Tibial artery (tissue), 4 donors: ENCODE data around the gene ZBTB5.

Source experiments
- DNase-seq, 2 donors: peaks; one replicate each; pipeline ENCODE4 v3.0.0-alpha.2; 2019
- H3K27ac ChIP-seq, 2 donors: fragments of 200-600 bp; sonication (generic) in 1 of 2; 1 replicate in 1 of 2; 2 replicates in 1 of 2; pipeline ENCODE4 v1.5.1; 2018 to 2019; ENCODE audit warnings: mild to moderate bottlenecking in 1 of 2
- H3K27me3 ChIP-seq, 2 donors: fragments of 200-600 bp; sonication (generic) in 1 of 2; one replicate each; pipeline versions ENCODE4 v1.5.1 to v1.6.0; 2016 to 2019
- H3K36me3 ChIP-seq, 3 donors: fragments of 200-600 bp; sonication (generic) in 2 of 3; one replicate each; pipeline ENCODE4 v1.5.1; 2016 to 2019; ENCODE audit warnings: mild to moderate bottlenecking in 2 of 3
- H3K4me1 ChIP-seq, 4 donors: fragments of 200-600 bp; sonication (generic) in 2 of 4; 1 replicate in 3 of 4; 2 replicates in 1 of 4; pipeline ENCODE4 v1.5.1; 2016 to 2019
- H3K4me3 ChIP-seq, 2 donors: fragments of 200-600 bp; sonication (generic) in 1 of 2; 1 replicate in 1 of 2; 2 replicates in 1 of 2; pipeline ENCODE4 v1.5.1; 2018 to 2019; ENCODE audit warnings: mild to moderate bottlenecking in 2 of 2
- H3K9me3 ChIP-seq, 3 donors: fragments of 200-600 bp; sonication (generic) in 1 of 3; one replicate each; pipeline ENCODE4 v1.5.1; 2016 to 2019
- intact Hi-C: fragments of 100-400 bp; cut with DNase I; formaldehyde crosslinking; loops from one replicate; pipeline ENCODE4 v1.15.0; 2023; ENCODE audit warnings: low total_unique reads
- TF ChIP-seq, protein P1 (sequence below), 2 experiments: fragments of 200-600 bp in 1 of 2; fragments of 450-650 bp in 1 of 2; IDR thresholded peaks; one replicate each; pipeline ENCODE4 v1.5.1; 2017 to 2019; ENCODE audit warnings: antibody characterized with exemption in 2 of 2, mild to moderate bottlenecking in 1 of 2, moderate library complexity in 1 of 2

Gene ZBTB5

DNA sequence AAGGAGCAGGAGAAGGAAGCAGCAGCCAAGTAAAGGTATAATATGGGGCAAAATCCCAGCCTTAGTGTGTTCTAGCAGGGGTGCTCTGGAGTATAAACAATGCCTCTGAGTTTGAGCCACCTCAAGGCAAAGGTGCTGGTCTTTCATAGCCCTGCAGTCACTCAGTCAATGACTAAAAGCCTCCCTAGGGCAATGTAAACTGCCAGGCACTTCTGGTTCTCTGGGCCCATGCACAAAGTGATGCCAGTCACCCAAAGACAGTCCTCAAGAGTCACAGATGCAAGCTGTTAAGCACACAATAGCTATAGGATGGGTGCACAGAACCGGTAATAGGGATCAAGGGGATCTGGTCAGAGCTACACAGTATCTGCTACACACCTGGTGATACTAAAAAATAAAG is 12.6 kb downstream of the ZBTB5 start:
- intact Hi-C loops: no loop called here
- Histone ChIP-seq H3K9me3 (no peaks in the 10 kb centered on the region), H3K4me3 (no peak overlapping the region), H3K27me3 (no peaks in the 10 kb centered on the region), H3K27ac (no peak overlapping the region), H3K4me1 (peaks cover 0 to 30% (median 12%) of the 10 kb centered on the region in 4 donors), H3K36me3 (peaks cover 0 to 17% (median 0%) of the 10 kb centered on the region in 3 donors)
- DNase-seq: no peak
- TF ChIP-seq, protein P1, sequence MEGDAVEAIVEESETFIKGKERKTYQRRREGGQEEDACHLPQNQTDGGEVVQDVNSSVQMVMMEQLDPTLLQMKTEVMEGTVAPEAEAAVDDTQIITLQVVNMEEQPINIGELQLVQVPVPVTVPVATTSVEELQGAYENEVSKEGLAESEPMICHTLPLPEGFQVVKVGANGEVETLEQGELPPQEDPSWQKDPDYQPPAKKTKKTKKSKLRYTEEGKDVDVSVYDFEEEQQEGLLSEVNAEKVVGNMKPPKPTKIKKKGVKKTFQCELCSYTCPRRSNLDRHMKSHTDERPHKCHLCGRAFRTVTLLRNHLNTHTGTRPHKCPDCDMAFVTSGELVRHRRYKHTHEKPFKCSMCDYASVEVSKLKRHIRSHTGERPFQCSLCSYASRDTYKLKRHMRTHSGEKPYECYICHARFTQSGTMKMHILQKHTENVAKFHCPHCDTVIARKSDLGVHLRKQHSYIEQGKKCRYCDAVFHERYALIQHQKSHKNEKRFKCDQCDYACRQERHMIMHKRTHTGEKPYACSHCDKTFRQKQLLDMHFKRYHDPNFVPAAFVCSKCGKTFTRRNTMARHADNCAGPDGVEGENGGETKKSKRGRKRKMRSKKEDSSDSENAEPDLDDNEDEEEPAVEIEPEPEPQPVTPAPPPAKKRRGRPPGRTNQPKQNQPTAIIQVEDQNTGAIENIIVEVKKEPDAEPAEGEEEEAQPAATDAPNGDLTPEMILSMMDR (IDR thresholded peaks at IDR 0.05): no peak

DNA sequence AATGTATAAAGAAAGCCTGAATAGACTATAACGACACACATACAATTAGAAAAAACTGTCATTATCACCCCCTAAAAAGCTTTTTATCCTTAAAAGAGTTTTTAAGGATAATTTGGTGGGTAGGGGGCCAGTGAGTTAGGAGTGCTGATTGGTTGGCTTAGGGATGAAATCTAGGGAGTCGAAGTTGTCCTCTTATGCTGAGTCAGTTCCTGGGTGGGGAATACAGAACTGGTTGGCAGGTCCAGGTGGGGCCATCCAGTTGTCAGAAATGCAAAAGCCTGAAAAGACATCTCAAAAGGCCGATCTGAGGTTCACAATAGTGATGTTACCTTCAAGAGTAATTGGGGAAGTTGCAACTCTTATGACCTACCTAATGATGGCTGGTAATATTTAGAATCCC is 13.6 kb downstream of the ZBTB5 start:
- Histone ChIP-seq H3K27me3 (no peaks in the 10 kb centered on the region), H3K27ac (no peak overlapping the region), H3K9me3 (no peaks in the 10 kb centered on the region), H3K4me3 (no peak overlapping the region), H3K36me3 (peaks cover 0 to 17% (median 6%) of the 10 kb centered on the region in 3 donors), H3K4me1 (peaks cover 0 to 30% (median 12%) of the 10 kb centered on the region in 4 donors)
- TF ChIP-seq, protein P1 (IDR thresholded peaks at IDR 0.05): no peak
- DNase-seq: no peak
- intact Hi-C loops: no loop called here

DNA sequence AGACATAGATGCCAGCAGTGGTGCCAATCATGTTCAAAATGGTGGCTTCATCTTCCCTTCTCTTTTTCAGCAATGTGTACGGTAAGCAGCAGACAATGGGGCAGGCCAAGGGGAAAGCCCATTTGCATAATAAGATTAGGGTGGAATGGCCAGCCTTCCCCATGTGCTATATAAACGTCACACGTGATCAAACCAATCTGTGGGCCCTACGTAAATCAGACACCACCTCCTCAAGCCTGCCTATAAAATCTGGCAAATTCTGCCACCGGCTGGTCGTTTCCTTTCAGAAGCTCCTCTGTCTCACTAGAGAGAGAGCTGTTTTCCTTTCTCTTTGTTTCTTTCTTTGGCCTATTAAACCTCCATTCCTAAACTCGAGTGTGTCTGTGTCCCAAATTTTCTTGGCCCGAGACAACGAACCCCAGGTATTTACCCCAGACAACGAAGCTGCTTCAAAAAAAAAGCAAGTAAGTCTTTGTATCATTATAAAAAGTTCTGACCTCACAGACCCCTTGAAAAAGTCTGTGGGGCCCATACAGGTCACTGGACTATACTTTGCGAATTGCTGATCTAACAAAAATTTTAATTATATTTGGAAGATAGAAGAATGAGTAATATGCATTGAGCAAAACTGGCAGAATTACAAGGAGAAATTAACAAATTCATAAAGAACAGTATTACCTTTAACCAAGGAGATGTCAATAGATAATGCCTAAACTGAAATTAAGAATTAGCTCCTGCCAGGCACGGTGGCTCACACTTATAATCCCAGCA is 15.2 kb downstream of the ZBTB5 start:
- peaks cover 0 to 11% (median 7%) of the 10 kb centered on the region in 3 donors for H3K36me3 ChIP-seq
- TF ChIP-seq, protein P1 (IDR thresholded peaks at IDR 0.05): no peak
- no peak overlapping the region for H3K4me3 ChIP-seq
- H3K9me3 ChIP-seq: no peaks in the 10 kb centered on the region
- DNase-seq: no peak
- H3K4me1 ChIP-seq: peaks cover 0 to 24% (median 10%) of the 10 kb centered on the region in 4 donors
- H3K27ac ChIP-seq: no peak overlapping the region
- intact Hi-C loops: no loop called here
- H3K27me3 ChIP-seq: no peaks in the 10 kb centered on the region

GRCh38 chr9:37447111-37447510 is 18.1 kb downstream of the ZBTB5 start:
- Histone ChIP-seq H3K9me3 (no peaks in the 10 kb centered on the region), H3K27ac (no peak overlapping the region), H3K4me3 (no peak overlapping the region), H3K27me3 (no peaks in the 10 kb centered on the region), H3K4me1 (peaks cover 0 to 6% (median 2%) of the 10 kb centered on the region in 4 donors), H3K36me3 (peaks cover 3 to 17% (median 17%) of the 10 kb centered on the region in 3 donors)
- TF ChIP-seq, protein P1 (IDR thresholded peaks at IDR 0.05): no peak
- DNase-seq: no peak
- intact Hi-C loops: no loop called here

GRCh38 chr9:37446401-37446800 is 18.8 kb downstream of the ZBTB5 start:
- intact Hi-C loops: no loop called here
- Histone ChIP-seq H3K27me3 (no peaks in the 10 kb centered on the region), H3K36me3 (peaks cover 10 to 24% (median 24%) of the 10 kb centered on the region in 3 donors), H3K4me3 (no peak overlapping the region), H3K4me1 (peaks cover 0 to 4% (median 0%) of the 10 kb centered on the region in 4 donors), H3K9me3 (no peaks in the 10 kb centered on the region), H3K27ac (no peak overlapping the region)
- DNase-seq: no peak
- TF ChIP-seq, protein P1 (IDR thresholded peaks at IDR 0.05): no peak
